HCT116 (cell line): ENCODE measurements around the gene KRT14. TPM values are rescaled to one million over a fixed set of nuclear protein-coding genes. Genes with fewer than 3 reads are reported as not detected.

Source experiments
- ATAC-seq: fragments of 200-7000 bp; cut with Tn5 transposase; 2 replicates; pipeline ENCODE4 v1.9.1; 2020; ENCODE audit warnings: mild to moderate bottlenecking, moderate library complexity
- BruUV-seq: library from RNA; stranded (reverse); fragments of 400-500 nt; replicated peaks from 2 replicates; lab custom pipeline; 2021; lab: Mats Ljungman, UMichigan
- CTCF ChIA-PET: fragments of 300-600 bp; sonication (Branson Sonifier 250); formaldehyde crosslinking; loops from one replicate; lab custom pipeline; 2021; ENCODE audit warnings: antibody characterized with exemption; lab: Charles Lee
- POLR2A ChIA-PET: fragments of 300-600, 350-600 bp; sonication (Branson Sonifier 250); formaldehyde crosslinking; loops from one replicate; lab custom pipeline; 2021; ENCODE audit warnings: antibody characterized with exemption; lab: Charles Lee
- RAD21 ChIA-PET, 2 experiments: fragments of 300-600 bp; sonication (Branson Sonifier 250); formaldehyde crosslinking; loops; one replicate each; lab custom pipeline; 2023; ENCODE audit warnings: low total read pairs in 2 of 2; ENCODE audit not compliant: uncharacterized antibody in 2 of 2, unreplicated experiment in 2 of 2, low non-redundant PET in 1 of 2; lab: Charles Lee
- DNase-seq: peaks from one replicate; pipeline ENCODE4 v3.0.0-alpha.2; 2010; ENCODE audit warnings: low read depth, low spot score
- H2AFZ ChIP-seq: fragments of 200-600 bp; shearing (Covaris generic), sonication (generic); 2 replicates; pipeline ENCODE4 v1.6.1; 2017; ENCODE audit warnings: low read depth, mixed run types, mixed read lengths, antibody characterized with exemption, low read length; ENCODE audit not compliant: poor library complexity, severe bottlenecking
- H3K27ac ChIP-seq: 2 replicates; pipeline ENCODE4 v1.5.1; 2012; ENCODE audit warnings: low read depth, low read length
- H3K27me3 ChIP-seq: fragments of 200-600 bp; sonication (generic); 2 replicates; pipeline ENCODE4 v1.6.1; 2016; ENCODE audit warnings: mixed run types, low read length, mixed read lengths; ENCODE audit not compliant: insufficient read depth
- H3K36me3 ChIP-seq, 2 experiments: fragments of 200-500 bp in 1 of 2; fragments of 200-600 bp in 1 of 2; sonication (Bioruptor generic) in 1 of 2; sonication (generic) in 1 of 2; 2 replicates each; pipeline versions ENCODE4 v1.5.1 to v1.6.1; 2014 to 2016; ENCODE audit warnings: low read length in 2 of 2, inconsistent platforms in 1 of 2, mixed read lengths in 1 of 2, mixed run types in 1 of 2; ENCODE audit not compliant: insufficient read depth in 2 of 2, control insufficient read depth in 1 of 2
- H3K4me1 ChIP-seq, 2 experiments: fragments of 200-600 bp in 1 of 2; sonication (generic) in 1 of 2; 2 replicates each; pipeline versions ENCODE4 v1.5.1 to v1.6.1; 2012 to 2017; ENCODE audit warnings: low read length in 2 of 2, inconsistent platforms in 1 of 2, mild to moderate bottlenecking in 1 of 2, mixed read lengths in 1 of 2, mixed run types in 1 of 2, moderate library complexity in 1 of 2; ENCODE audit not compliant: insufficient read depth in 2 of 2, control insufficient read depth in 1 of 2
- H3K4me2 ChIP-seq: fragments of 200-600 bp; sonication (generic); 2 replicates; pipeline ENCODE4 v1.6.1; 2017; ENCODE audit warnings: mixed run types, low read length, mixed read lengths
- H3K4me3 ChIP-seq, 2 experiments: fragments of 200-600 bp in 1 of 2; sonication (generic) in 1 of 2; replicated peaks in 1 of 2; 2 replicates each; pipeline ENCODE4 v1.5.1; 2011 to 2016; ENCODE audit warnings: low read length in 2 of 2, control low read depth in 1 of 2, low read depth in 1 of 2, mild to moderate bottlenecking in 1 of 2, mixed read lengths in 1 of 2, mixed run types in 1 of 2
- H3K79me2 ChIP-seq: fragments of 200-600 bp; sonication (generic); 2 replicates; pipeline ENCODE4 v1.6.1; 2017; ENCODE audit warnings: mild to moderate bottlenecking, mixed run types, low read length, moderate library complexity, mixed read lengths; ENCODE audit not compliant: insufficient read depth
- H3K9ac ChIP-seq: fragments of 200-600 bp; sonication (generic); 2 replicates; pipeline ENCODE4 v1.6.1; 2016; ENCODE audit warnings: low read length, mixed read lengths
- H3K9me2 ChIP-seq: fragments of 200-600 bp; sonication (generic), shearing (Covaris generic); 2 replicates; pipeline ENCODE4 v1.6.1; 2017; ENCODE audit warnings: mixed run types, mild to moderate bottlenecking, moderate library complexity; ENCODE audit not compliant: insufficient read depth
- H3K9me3 ChIP-seq, 2 experiments: fragments of 200-500 bp in 1 of 2; fragments of 200-600 bp in 1 of 2; sonication (Bioruptor generic) in 1 of 2; sonication (generic) in 1 of 2; 2 replicates each; pipeline ENCODE4 v1.6.1; 2014 to 2017; ENCODE audit warnings: low read length in 2 of 2, mixed read lengths in 2 of 2, inconsistent platforms in 1 of 2, low read depth in 1 of 2, mild to moderate bottlenecking in 1 of 2, mixed run types in 1 of 2, moderate library complexity in 1 of 2; ENCODE audit not compliant: control insufficient read depth in 1 of 2, insufficient read depth in 1 of 2
- H4K20me1 ChIP-seq: fragments of 200-600 bp; sonication (generic), shearing (Covaris generic); 2 replicates; pipeline ENCODE4 v1.6.1; 2017; ENCODE audit warnings: mixed run types, mild to moderate bottlenecking, moderate library complexity; ENCODE audit not compliant: insufficient read depth
- CEBPB ChIP-seq: IDR thresholded peaks from 2 replicates; pipeline ENCODE4 v1.6.1; 2012; ENCODE audit warnings: low read depth
- EGR1 ChIP-seq: IDR thresholded peaks from 2 replicates; pipeline ENCODE4 v1.6.1; 2012; ENCODE audit warnings: low read depth
- FOSL1 ChIP-seq: IDR thresholded peaks from 2 replicates; pipeline ENCODE4 v1.6.1; 2012; ENCODE audit warnings: low read depth
- JUND ChIP-seq: IDR thresholded peaks from 2 replicates; pipeline ENCODE4 v1.6.1; 2012
- POLR2A ChIP-seq: IDR thresholded peaks from 2 replicates; pipeline ENCODE4 v1.7.0; 2011; ENCODE audit warnings: borderline replicate concordance; ENCODE audit not compliant: insufficient read depth, insufficient read length; ENCODE audit errors: extremely low read depth
- POLR2AphosphoS5 ChIP-seq: IDR thresholded peaks from 2 replicates; pipeline ENCODE4 v1.6.1; 2011; ENCODE audit warnings: mild to moderate bottlenecking, low read depth, low read length, moderate library complexity
- RAD21 ChIP-seq: IDR thresholded peaks from 2 replicates; pipeline ENCODE4 v1.6.1; 2012; ENCODE audit warnings: low read depth, mild to moderate bottlenecking
- SP1 ChIP-seq: IDR thresholded peaks from 2 replicates; pipeline ENCODE4 v1.6.1; 2012; ENCODE audit warnings: low read depth
- TCF7L2 ChIP-seq: IDR thresholded peaks from 2 replicates; pipeline ENCODE4 v1.7.0; 2011; ENCODE audit warnings: borderline replicate concordance, inconsistent platforms; ENCODE audit not compliant: insufficient read depth, insufficient read length; ENCODE audit errors: extremely low read depth
- YY1 ChIP-seq: IDR thresholded peaks from 2 replicates; pipeline ENCODE4 v1.6.1; 2011; ENCODE audit warnings: low read length, low read depth, moderate library complexity, mild to moderate bottlenecking; ENCODE audit not compliant: insufficient replicate concordance; ENCODE audit errors: extremely low read depth
- ZFX ChIP-seq: fragments of 450-650 bp; IDR thresholded peaks from 2 replicates; pipeline ENCODE4 v1.6.1; 2017
- intact Hi-C: fragments of 100-400 bp; cut with micrococcal nuclease; formaldehyde crosslinking; loops from 2 replicates; pipeline ENCODE4 v1.10.0; 2022
- total RNA-seq: library from RNA; stranded (reverse); gene quantifications from one replicate; pipeline ENCODE4 v1.2.1, GENCODE V29; 2021; ENCODE audit not compliant: unreplicated experiment
- TF ChIP-seq, protein P1 (sequence below): IDR thresholded peaks from 2 replicates; pipeline ENCODE4 v1.6.1; 2012; ENCODE audit warnings: low read depth
- TF ChIP-seq, protein P2 (sequence below): IDR thresholded peaks from 2 replicates; pipeline ENCODE4 v1.6.1; 2012
- TF ChIP-seq, protein P3 (sequence below), 3 experiments: fragments of 200-600 bp in 1 of 3; sonication (generic) in 1 of 3; IDR thresholded peaks in 2 of 3; conservative IDR thresholded peaks in 1 of 3; 2 replicates each; pipeline ENCODE4 v1.5.1; 2012 to 2017; ENCODE audit warnings: low read depth in 2 of 3, low read length in 2 of 3, antibody characterized with exemption in 1 of 3, borderline replicate concordance in 1 of 3, control low read depth in 1 of 3, mild to moderate bottlenecking in 1 of 3, mixed read lengths in 1 of 3, mixed run types in 1 of 3, moderate library complexity in 1 of 3; ENCODE audit not compliant: insufficient read depth in 1 of 3

The KRT14 gene
- total RNA-seq, 1 experiment from 2014 or later, result not detected

DNA sequence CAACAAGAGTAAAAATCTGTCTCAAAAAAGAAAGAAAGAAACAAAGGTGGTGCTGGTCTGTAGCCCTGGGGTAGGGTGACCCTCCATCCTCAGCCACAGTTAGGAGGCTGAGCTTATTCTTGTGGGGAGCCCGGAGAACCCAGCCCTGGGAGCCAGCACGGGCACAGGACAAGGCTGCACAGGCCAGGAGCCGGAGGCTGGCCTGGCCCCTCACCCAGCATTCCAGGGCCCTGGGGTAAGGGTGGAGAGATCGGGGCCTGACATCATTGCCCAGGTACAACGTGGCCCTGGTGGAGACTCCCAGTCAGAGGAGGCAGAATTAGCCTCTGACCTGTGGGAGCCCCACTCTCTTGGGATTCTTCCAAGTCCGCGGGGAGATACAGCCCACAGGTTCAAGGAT is 47.9 kb upstream of the KRT14 start:
- Histone ChIP-seq H2AFZ (no peak overlapping the region), H3K27ac (no peak overlapping the region), H3K4me3 (no peak overlapping the region), H3K27me3 (no peaks in the 10 kb centered on the region), H4K20me1 (no peaks in the 10 kb centered on the region), H3K36me3 (no peaks in the 10 kb centered on the region), H3K4me1 (no peaks in the 10 kb centered on the region), H3K9me3 (no peaks in the 10 kb centered on the region), H3K79me2 (no peaks in the 10 kb centered on the region), H3K9me2 (no peaks in the 10 kb centered on the region), H3K4me2 (no peak overlapping the region), H3K9ac (no peak overlapping the region)
- ATAC-seq, result no peak
- TF ChIP-seq, protein P1, sequence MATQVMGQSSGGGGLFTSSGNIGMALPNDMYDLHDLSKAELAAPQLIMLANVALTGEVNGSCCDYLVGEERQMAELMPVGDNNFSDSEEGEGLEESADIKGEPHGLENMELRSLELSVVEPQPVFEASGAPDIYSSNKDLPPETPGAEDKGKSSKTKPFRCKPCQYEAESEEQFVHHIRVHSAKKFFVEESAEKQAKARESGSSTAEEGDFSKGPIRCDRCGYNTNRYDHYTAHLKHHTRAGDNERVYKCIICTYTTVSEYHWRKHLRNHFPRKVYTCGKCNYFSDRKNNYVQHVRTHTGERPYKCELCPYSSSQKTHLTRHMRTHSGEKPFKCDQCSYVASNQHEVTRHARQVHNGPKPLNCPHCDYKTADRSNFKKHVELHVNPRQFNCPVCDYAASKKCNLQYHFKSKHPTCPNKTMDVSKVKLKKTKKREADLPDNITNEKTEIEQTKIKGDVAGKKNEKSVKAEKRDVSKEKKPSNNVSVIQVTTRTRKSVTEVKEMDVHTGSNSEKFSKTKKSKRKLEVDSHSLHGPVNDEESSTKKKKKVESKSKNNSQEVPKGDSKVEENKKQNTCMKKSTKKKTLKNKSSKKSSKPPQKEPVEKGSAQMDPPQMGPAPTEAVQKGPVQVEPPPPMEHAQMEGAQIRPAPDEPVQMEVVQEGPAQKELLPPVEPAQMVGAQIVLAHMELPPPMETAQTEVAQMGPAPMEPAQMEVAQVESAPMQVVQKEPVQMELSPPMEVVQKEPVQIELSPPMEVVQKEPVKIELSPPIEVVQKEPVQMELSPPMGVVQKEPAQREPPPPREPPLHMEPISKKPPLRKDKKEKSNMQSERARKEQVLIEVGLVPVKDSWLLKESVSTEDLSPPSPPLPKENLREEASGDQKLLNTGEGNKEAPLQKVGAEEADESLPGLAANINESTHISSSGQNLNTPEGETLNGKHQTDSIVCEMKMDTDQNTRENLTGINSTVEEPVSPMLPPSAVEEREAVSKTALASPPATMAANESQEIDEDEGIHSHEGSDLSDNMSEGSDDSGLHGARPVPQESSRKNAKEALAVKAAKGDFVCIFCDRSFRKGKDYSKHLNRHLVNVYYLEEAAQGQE, result no peak
- no peak for TF ChIP-seq SP1
- TF ChIP-seq ZFX, result no peak
- TF ChIP-seq TCF7L2, result no peak
- TF ChIP-seq EGR1, result no peak
- TF ChIP-seq FOSL1, result no peak
- TF ChIP-seq POLR2A, result no peak
- no peak for TF ChIP-seq JUND
- no peak for TF ChIP-seq RAD21
- TF ChIP-seq CEBPB, result no peak
- TF ChIP-seq, protein P2, sequence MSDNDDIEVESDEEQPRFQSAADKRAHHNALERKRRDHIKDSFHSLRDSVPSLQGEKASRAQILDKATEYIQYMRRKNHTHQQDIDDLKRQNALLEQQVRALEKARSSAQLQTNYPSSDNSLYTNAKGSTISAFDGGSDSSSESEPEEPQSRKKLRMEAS, result no peak
- no peak for TF ChIP-seq YY1
- TF ChIP-seq, protein P3, sequence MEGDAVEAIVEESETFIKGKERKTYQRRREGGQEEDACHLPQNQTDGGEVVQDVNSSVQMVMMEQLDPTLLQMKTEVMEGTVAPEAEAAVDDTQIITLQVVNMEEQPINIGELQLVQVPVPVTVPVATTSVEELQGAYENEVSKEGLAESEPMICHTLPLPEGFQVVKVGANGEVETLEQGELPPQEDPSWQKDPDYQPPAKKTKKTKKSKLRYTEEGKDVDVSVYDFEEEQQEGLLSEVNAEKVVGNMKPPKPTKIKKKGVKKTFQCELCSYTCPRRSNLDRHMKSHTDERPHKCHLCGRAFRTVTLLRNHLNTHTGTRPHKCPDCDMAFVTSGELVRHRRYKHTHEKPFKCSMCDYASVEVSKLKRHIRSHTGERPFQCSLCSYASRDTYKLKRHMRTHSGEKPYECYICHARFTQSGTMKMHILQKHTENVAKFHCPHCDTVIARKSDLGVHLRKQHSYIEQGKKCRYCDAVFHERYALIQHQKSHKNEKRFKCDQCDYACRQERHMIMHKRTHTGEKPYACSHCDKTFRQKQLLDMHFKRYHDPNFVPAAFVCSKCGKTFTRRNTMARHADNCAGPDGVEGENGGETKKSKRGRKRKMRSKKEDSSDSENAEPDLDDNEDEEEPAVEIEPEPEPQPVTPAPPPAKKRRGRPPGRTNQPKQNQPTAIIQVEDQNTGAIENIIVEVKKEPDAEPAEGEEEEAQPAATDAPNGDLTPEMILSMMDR (IDR thresholded peaks at IDR 0.05 in 2 of 3, conservative IDR thresholded peaks at IDR 0.05 in 1 of 3; ENCODE audit: borderline replicate concordance in 1 of 3, insufficient read depth in 1 of 3, low read depth in 2 of 3, low read length in 2 of 3), result no peak
- TF ChIP-seq POLR2AphosphoS5, result no peak
- RAD21 ChIA-PET, result no interaction called here
- intact Hi-C loops, result no loop called here
- POLR2A ChIA-PET, result no interaction called here
- CTCF ChIA-PET, result interaction anchor here (0.8 kb wide), 1 partner anchor 11 kb away, joined by 3 read pairs; no protein-coding TSS in a partner anchor
- no peak for DNase-seq
- no TSS peak for BruUV-seq
